Smooth muscle cell (in vitro differentiated cells): ENCODE measurements around the gene OR52B6. TPM values are rescaled to one million over a fixed set of nuclear protein-coding genes. Genes with fewer than 3 reads are reported as not detected.

ENCODE experiments used
- DNase-seq: peaks from one replicate; lab custom pipeline; 2025; ENCODE audit not compliant: unreplicated experiment; lab: John Stamatoyannopoulos, UW
- H2AFZ ChIP-seq: fragments of 200-600 bp; sonication (generic); 2 replicates; pipeline ENCODE4 v1.6.0; 2016; ENCODE audit warnings: antibody characterized with exemption, low read depth, mild to moderate bottlenecking
- H3F3A ChIP-seq: fragments of 200-600 bp; sonication (generic); 2 replicates; pipeline ENCODE4 v1.6.0; 2017; ENCODE audit warnings: antibody characterized with exemption, low read depth
- H3K27ac ChIP-seq: fragments of 200-600 bp; sonication (generic); 2 replicates; pipeline ENCODE4 v1.5.1; 2016; ENCODE audit warnings: low read depth, mild to moderate bottlenecking
- H3K27me3 ChIP-seq: fragments of 200-600 bp; sonication (generic); 2 replicates; pipeline ENCODE4 v1.6.1; 2016; ENCODE audit warnings: low read depth, mild to moderate bottlenecking
- H3K36me3 ChIP-seq: fragments of 200-600 bp; sonication (generic); 2 replicates; pipeline ENCODE4 v1.5.1; 2016; ENCODE audit warnings: low read depth
- H3K4me1 ChIP-seq: fragments of 200-600 bp; sonication (generic); 2 replicates; pipeline ENCODE4 v1.5.1; 2016; ENCODE audit warnings: low read depth
- H3K4me2 ChIP-seq: fragments of 200-600 bp; sonication (generic); 2 replicates; pipeline ENCODE4 v1.6.0; 2016; ENCODE audit warnings: mild to moderate bottlenecking
- H3K4me3 ChIP-seq: fragments of 200-600 bp; sonication (generic); 2 replicates; pipeline ENCODE4 v1.5.1; 2016; ENCODE audit warnings: mild to moderate bottlenecking
- H3K79me2 ChIP-seq: fragments of 200-600 bp; sonication (generic); 2 replicates; pipeline ENCODE4 v1.6.0; 2016; ENCODE audit warnings: low read depth, mild to moderate bottlenecking
- H3K9ac ChIP-seq: fragments of 200-600 bp; sonication (generic); 2 replicates; pipeline ENCODE4 v1.6.0; 2016; ENCODE audit warnings: low read depth
- H3K9me3 ChIP-seq: fragments of 200-600 bp; sonication (generic); replicated peaks from 2 replicates; pipeline ENCODE4 v1.5.1; 2016; ENCODE audit warnings: low read depth
- H4K20me1 ChIP-seq: fragments of 200-600 bp; sonication (generic); 2 replicates; pipeline ENCODE4 v1.6.0; 2016; ENCODE audit warnings: low read depth
- CTCF ChIP-seq: fragments of 200-600 bp; sonication (generic); IDR thresholded peaks from 2 replicates; pipeline ENCODE4 v1.5.1; 2017; ENCODE audit warnings: borderline replicate concordance, mild to moderate bottlenecking, antibody characterized with exemption; ENCODE audit not compliant: insufficient read depth, poor library complexity, severe bottlenecking
- WGBS: methylation state at CpG from one replicate; pipeline ENCODE4 v1.1.7; 2016; ENCODE audit warnings: low lambda C conversion rate; 5-methylcytosine and 5-hydroxymethylcytosine counted together
- polyA plus RNA-seq: library from polyadenylated mRNA; unstranded; fragments of >200 nt; fragmentation: Nextera tagmentation; extraction: Ambion mirVana; gene quantifications from 2 replicates; pipeline ENCODE4 v1.2.1, GENCODE V29; 2016
- total RNA-seq: library from RNA; depleted of rRNA; stranded (reverse); fragments of >200 nt; gene quantifications from 2 replicates; pipeline ENCODE4 v1.2.3, GENCODE V29; 2014

OR52B6 gene
- total and polyA plus RNA-seq, 2 experiments from 2014 or later: not detected

- H3K4me3 ChIP-seq: no peak overlapping the region
- WGBS: 73% methylated on average over 5 of the region's 5 CpGs
- H3K79me2 ChIP-seq: no peaks in the 10 kb centered on the region
- TF ChIP-seq CTCF: no peak
- no peaks in the 10 kb centered on the region for H3K4me1 ChIP-seq
- H3K27ac ChIP-seq: peak overlapping the region; percentile 82
- H4K20me1 ChIP-seq: no peaks in the 10 kb centered on the region
- no peak overlapping the region for H2AFZ ChIP-seq
- no peak overlapping the region for H3K4me2 ChIP-seq
- no peaks in the 10 kb centered on the region for H3K9me3 ChIP-seq
- H3K36me3 ChIP-seq: no peaks in the 10 kb centered on the region
- DNase-seq: no peak
- no peak overlapping the region for H3K9ac ChIP-seq
- H3F3A ChIP-seq: peaks cover 3% of the 10 kb centered on the region
- H3K27me3 ChIP-seq: no peaks in the 10 kb centered on the region
Observed at GRCh38 chr11:5605849-5606248, 25.2 kb downstream of the OR52B6 start.

DNA sequence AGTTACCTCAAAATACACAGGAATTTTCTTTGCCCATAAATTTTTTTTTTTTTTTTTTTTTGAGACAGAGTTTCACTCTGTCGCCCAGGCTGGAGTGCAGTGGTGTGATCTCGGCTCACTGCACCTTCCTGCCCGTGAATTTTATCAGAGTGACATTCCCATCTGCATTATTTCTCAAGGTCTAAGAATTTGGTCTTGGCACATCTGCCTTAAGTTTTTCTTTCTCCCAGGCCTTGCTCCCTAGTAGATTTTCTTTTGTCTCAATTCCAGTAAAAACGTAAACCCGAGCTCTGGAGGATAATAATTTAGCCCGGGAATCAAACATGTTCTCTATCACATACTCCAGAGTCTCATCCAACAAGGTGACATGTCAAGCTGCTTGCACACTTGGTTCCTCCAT lies 28.1 kb downstream of the OR52B6 start:
- TF ChIP-seq CTCF: no peak
- whole genome bisulfite sequencing: 91% methylated on average over 6 of the region's 6 CpGs
- DNase-seq: no peak
- no peaks in the 10 kb centered on the region for H3K9me3 ChIP-seq
- no peaks in the 10 kb centered on the region for H3K36me3 ChIP-seq
- H3K9ac ChIP-seq: no peak overlapping the region
- H3F3A ChIP-seq: no peaks in the 10 kb centered on the region
- H2AFZ ChIP-seq: no peak overlapping the region
- H3K79me2 ChIP-seq: no peaks in the 10 kb centered on the region
- H4K20me1 ChIP-seq: no peaks in the 10 kb centered on the region
- no peak overlapping the region for H3K27ac ChIP-seq
- no peaks in the 10 kb centered on the region for H3K27me3 ChIP-seq
- H3K4me3 ChIP-seq: no peak overlapping the region
- no peaks in the 10 kb centered on the region for H3K4me1 ChIP-seq
- H3K4me2 ChIP-seq: no peak overlapping the region

- Histone ChIP-seq H3K79me2 (no peaks in the 10 kb centered on the region), H3K4me3 (no peak overlapping the region), H3K4me2 (no peak overlapping the region), H3K9me3 (no peaks in the 10 kb centered on the region), H3K4me1 (no peaks in the 10 kb centered on the region), H3K36me3 (no peaks in the 10 kb centered on the region), H3F3A (no peaks in the 10 kb centered on the region), H2AFZ (no peak overlapping the region), H3K27me3 (no peaks in the 10 kb centered on the region), H4K20me1 (no peaks in the 10 kb centered on the region), H3K9ac (no peak overlapping the region), H3K27ac (no peak overlapping the region)
- DNase-seq: no peak
- WGBS: 93% methylated on average over 5 of the region's 5 CpGs
- TF ChIP-seq CTCF: no peak
Observed at GRCh38 chr11:5610446-5610845, 29.8 kb downstream of the OR52B6 start.

DNA sequence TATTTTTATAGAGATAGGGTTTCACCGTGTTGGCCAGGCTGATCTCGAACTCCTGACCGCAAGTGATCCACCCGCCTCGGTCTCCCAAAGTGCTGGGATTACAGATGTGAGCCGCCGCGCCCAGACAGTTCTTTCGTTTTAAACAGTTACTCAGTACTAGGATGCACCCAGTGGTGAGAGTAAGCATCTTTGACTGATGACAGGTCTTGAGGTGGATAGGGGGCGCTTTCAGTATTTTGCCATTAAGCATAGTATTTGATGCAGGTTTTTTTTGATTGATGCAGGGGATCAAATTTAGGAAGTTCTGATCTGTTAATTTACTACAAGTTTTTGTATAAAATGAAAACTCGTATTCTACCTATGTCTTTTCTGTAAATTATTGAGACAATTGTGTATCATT lies 30.9 kb downstream of the OR52B6 start:
- H3K4me2 ChIP-seq: no peak overlapping the region
- 93% methylated on average over 11 of the region's 11 CpGs for WGBS
- no peaks in the 10 kb centered on the region for H3K4me1 ChIP-seq
- no peaks in the 10 kb centered on the region for H4K20me1 ChIP-seq
- no peak overlapping the region for H3K27ac ChIP-seq
- H3K9me3 ChIP-seq: no peaks in the 10 kb centered on the region
- no peak overlapping the region for H3K4me3 ChIP-seq
- no peaks in the 10 kb centered on the region for H3F3A ChIP-seq
- no peaks in the 10 kb centered on the region for H3K79me2 ChIP-seq
- H3K9ac ChIP-seq: no peak overlapping the region
- no peaks in the 10 kb centered on the region for H3K36me3 ChIP-seq
- TF ChIP-seq CTCF: no peak
- H2AFZ ChIP-seq: no peak overlapping the region
- DNase-seq: no peak
- H3K27me3 ChIP-seq: no peaks in the 10 kb centered on the region
